ENCODE data around the gene FOXP1.

The FOXP1 gene

GRCh38 chr3:71250026-71250425 is 333.5 kb downstream of the FOXP1 start:
- no peak for DNase-seq

- no peak for DNase-seq
These were observed 335.6 kb downstream of the FOXP1 start for GRCh38 chr3:71247958-71248335.

GRCh38 chr3:71247221-71247957 is 336.1 kb downstream of the FOXP1 start:
- DNase-seq = no peak

- no peak for DNase-seq
These were observed 337.3 kb downstream of the FOXP1 start for GRCh38 chr3:71245971-71246880.

GRCh38 chr3:71244826-71245488 is 338.6 kb downstream of the FOXP1 start:
- no peak for DNase-seq

GRCh38 chr3:71244153-71244825 is 339.2 kb downstream of the FOXP1 start:
- no peak for DNase-seq

- DNase-seq = no peak
These were observed 340.3 kb downstream of the FOXP1 start for GRCh38 chr3:71243229-71243628.

- no peak for DNase-seq
These were observed 341.5 kb downstream of the FOXP1 start for GRCh38 chr3:71241981-71242560.

- no peak for DNase-seq
These were observed 342.2 kb downstream of the FOXP1 start for GRCh38 chr3:71241246-71241901.

GRCh38 chr3:71240034-71240433 is 343.5 kb downstream of the FOXP1 start:
- DNase-seq = no peak

GRCh38 chr3:71238355-71238757 is 345.2 kb downstream of the FOXP1 start:
- DNase-seq = no peak

- DNase-seq = no peak
These were observed 345.9 kb downstream of the FOXP1 start for GRCh38 chr3:71237672-71238071.

GRCh38 chr3:71235846-71236245 is 347.7 kb downstream of the FOXP1 start:
- no peak for DNase-seq

- DNase-seq = no peak
These were observed 350.6 kb downstream of the FOXP1 start for GRCh38 chr3:71232895-71233294.

GRCh38 chr3:71232175-71232679 is 351.3 kb downstream of the FOXP1 start:
- no peak for DNase-seq

- DNase-seq = no peak
These were observed 351.8 kb downstream of the FOXP1 start for GRCh38 chr3:71231680-71232079.

- DNase-seq = no peak
These were observed 353.4 kb downstream of the FOXP1 start for GRCh38 chr3:71229905-71230657.

- DNase-seq = no peak
These were observed 355.2 kb downstream of the FOXP1 start for GRCh38 chr3:71228156-71228866.

- DNase-seq = no peak
These were observed 356.3 kb downstream of the FOXP1 start for GRCh38 chr3:71227270-71227661.

GRCh38 chr3:71226565-71227269 is 356.8 kb downstream of the FOXP1 start:
- no peak for DNase-seq
